K562 treated with DMSO at 1 percent for 4 hours (cell line): ENCODE results near the gene ZSCAN22. TPM values are rescaled to one million over a fixed set of nuclear protein-coding genes. Genes with fewer than 3 reads are reported as not detected.

Source experiments
- total RNA-seq: library from RNA; unstranded; fragments of 300-600 nt; gene quantifications from 2 replicates; pipeline ENCODE4 v1.2.3, GENCODE V29; 2022; ENCODE audit not compliant: insufficient read depth

ZSCAN22 gene
- 1.7 and 2.7 TPM in 2 replicates for total RNA-seq

GRCh38 chr19:58326914-58327726 is at the start of gene ZSCAN22:
Gene ZSCAN22, plus strand, starts transcription at chr19:58326994. Its CDS starts 7,809 bp downstream, at chr19:58334803.

GRCh38 chr19:58278541-58279041 is 48.2 kb upstream of the ZSCAN22 start, which contains the start of gene ZNF8:
Gene ZNF8, plus strand, starts transcription at chr19:58278955. Its CDS starts 127 bp downstream, at chr19:58279082.

GRCh38 chr19:58305065-58305931 is 21.5 kb upstream of the ZSCAN22 start, which contains the start of gene ERVK3-1:
Gene ERVK3-1, plus strand, starts transcription at chr19:58305377. Its CDS starts 6,792 bp downstream, at chr19:58312169.

GRCh38 chr19:58352760-58353671 is 26.2 kb downstream of the ZSCAN22 start, which contains the start of gene A1BG:
Gene A1BG, minus strand, starts transcription at chr19:58353492. Its CDS starts 55 bp downstream, at chr19:58353437.

GRCh38 chr19:58362272-58362994 is 35.6 kb downstream of the ZSCAN22 start, which contains the start of gene ZNF497:
Gene ZNF497, minus strand, starts transcription at chr19:58362751. Its CDS starts 5,116 bp downstream, at chr19:58357635.

GRCh38 chr19:58380662-58381459 is 54.1 kb downstream of the ZSCAN22 start, which contains the start of gene ZNF837:
Gene ZNF837, minus strand, starts transcription at chr19:58381030. Its CDS starts 11,698 bp downstream, at chr19:58369332.

GRCh38 chr19:58386576-58387337 is 60.0 kb downstream of the ZSCAN22 start, which contains the start of gene RPS5:
Gene RPS5, plus strand, starts transcription at chr19:58387269. Its CDS starts 869 bp downstream, at chr19:58388138.

Other genes with a start within 250 kb of the ZSCAN22 start
- gene ZSCAN18, start 228.8 kb upstream of the ZSCAN22 start, total RNA-seq = 3.4 and 8.5 TPM in 2 replicates
- gene ZNF329, start 176.2 kb upstream of the ZSCAN22 start, total RNA-seq = 1.5 and 2.4 TPM in 2 replicates
- 34.3 and 35.2 TPM in 2 replicates for gene ZNF274, start 143.9 kb upstream of the ZSCAN22 start, total RNA-seq
- 20.9 and 27.5 TPM in 2 replicates for gene ZNF544, start 98.1 kb upstream of the ZSCAN22 start, total RNA-seq
- gene ZNF8, start 48.0 kb upstream of the ZSCAN22 start, total RNA-seq = 1.7 and 1.8 TPM in 2 replicates
- 94.2 and 122 TPM in 2 replicates for gene ERVK3-1, start 21.6 kb upstream of the ZSCAN22 start, total RNA-seq
- gene A1BG, start 26.5 kb downstream of the ZSCAN22 start, total RNA-seq = 17.9 and 43.1 TPM in 2 replicates
- 4.4 and 4.6 TPM in 2 replicates for gene ZNF497, start 35.8 kb downstream of the ZSCAN22 start, total RNA-seq
- gene ZNF837, start 54.0 kb downstream of the ZSCAN22 start, total RNA-seq = 2.8 and 6.2 TPM in 2 replicates
- 5,644 and 6,167 TPM in 2 replicates for gene RPS5, start 60.3 kb downstream of the ZSCAN22 start, total RNA-seq
- 1.1 TPM in 1 of 2 replicates, not detected in the other for gene RNF225, start 68.7 kb downstream of the ZSCAN22 start, total RNA-seq
- gene ZNF584, start 81.7 kb downstream of the ZSCAN22 start, total RNA-seq = 11.1 and 12.3 TPM in 2 replicates
- gene ZNF132, start 113.2 kb downstream of the ZSCAN22 start, total RNA-seq = 0.78 and 1.5 TPM in 2 replicates
- 1.9 and 2.6 TPM in 2 replicates for gene ZNF324B, start 124.6 kb downstream of the ZSCAN22 start, total RNA-seq
- gene ZNF324, start 140.1 kb downstream of the ZSCAN22 start, total RNA-seq = 8.6 and 11.8 TPM in 2 replicates
- gene ZNF446, start 149.4 kb downstream of the ZSCAN22 start, total RNA-seq = 9.9 and 11.9 TPM in 2 replicates
- 26.2 and 35.6 TPM in 2 replicates for gene SLC27A5, start 185.0 kb downstream of the ZSCAN22 start, total RNA-seq
- 9.5 and 13.1 TPM in 2 replicates for gene ZBTB45, start 192.8 kb downstream of the ZSCAN22 start, total RNA-seq
- 689 and 750 TPM in 2 replicates for gene TRIM28, start 217.1 kb downstream of the ZSCAN22 start, total RNA-seq
- gene CHMP2A, start 228.1 kb downstream of the ZSCAN22 start, total RNA-seq = 141 and 158 TPM in 2 replicates
- gene UBE2M, start 231.6 kb downstream of the ZSCAN22 start, total RNA-seq = 97.1 and 115 TPM in 2 replicates
- gene MZF1, start 246.3 kb downstream of the ZSCAN22 start, total RNA-seq = 21.6 and 25.5 TPM in 2 replicates